Caco-2 (cell line): Measurements from ENCODE around the gene EXT2. TPM values are rescaled to one million over a fixed set of nuclear protein-coding genes. Genes with fewer than 3 reads are reported as not detected.

Experiments used
- BruUV-seq: library from RNA; stranded (reverse); fragments of 400-500 nt; replicated peaks from 2 replicates; lab custom pipeline; 2021; lab: Mats Ljungman, UMichigan
- CTCF ChIA-PET: fragments of 300-600 bp; sonication (Branson Sonifier 250); formaldehyde crosslinking; loops from one replicate; lab custom pipeline; 2022; ENCODE audit warnings: antibody characterized with exemption; lab: Charles Lee
- POLR2A ChIA-PET: fragments of 300-600 bp; sonication (Branson Sonifier 250); formaldehyde crosslinking; loops from one replicate; lab custom pipeline; 2022; ENCODE audit warnings: antibody characterized with exemption; lab: Charles Lee
- DNase-seq, 2 experiments: peaks; one replicate each; pipeline versions ENCODE4 v3.0.0 to v3.0.0-alpha.2; 2020 to 2022
- H3K27me3 ChIP-seq: replicated peaks from 2 replicates; pipeline ENCODE4 v1.6.0; 2011; ENCODE audit warnings: low read length; ENCODE audit not compliant: control insufficient read depth, insufficient read depth
- H3K36me3 ChIP-seq: 2 replicates; pipeline ENCODE4 v1.5.1; 2011; ENCODE audit warnings: low read length; ENCODE audit not compliant: control insufficient read depth, insufficient read depth
- H3K4me1 ChIP-seq: fragments of 250-450 bp; sonication (Bioruptor Pico); 2 replicates; pipeline ENCODE4 v1.5.1; 2020; ENCODE audit warnings: mild to moderate bottlenecking
- H3K4me3 ChIP-seq: 2 replicates; pipeline ENCODE4 v1.5.1; 2011; ENCODE audit warnings: low read depth, mild to moderate bottlenecking, control low read depth, low read length
- H3K9me3 ChIP-seq: fragments of 250-450 bp; sonication (Bioruptor Pico); 2 replicates; pipeline ENCODE4 v1.5.1; 2020; ENCODE audit warnings: mild to moderate bottlenecking, moderate library complexity
- H3K27ac Mint-ChIP-seq: one replicate; pipeline ENCODE4 v1.8.0; 2022; ENCODE audit warnings: mixed read lengths; ENCODE audit not compliant: unreplicated experiment
- H3K27me3 Mint-ChIP-seq: one replicate; pipeline ENCODE4 v1.8.0; 2022; ENCODE audit warnings: mixed read lengths; ENCODE audit not compliant: insufficient read depth, unreplicated experiment
- H3K36me3 Mint-ChIP-seq: one replicate; pipeline ENCODE4 v1.8.0; 2022; ENCODE audit warnings: mild to moderate bottlenecking, mixed read lengths; ENCODE audit not compliant: insufficient read depth, unreplicated experiment
- H3K4me1 Mint-ChIP-seq: one replicate; pipeline ENCODE4 v1.8.0; 2022; ENCODE audit warnings: low read depth, mixed read lengths; ENCODE audit not compliant: unreplicated experiment
- H3K4me3 Mint-ChIP-seq: one replicate; pipeline ENCODE4 v1.8.0; 2022; ENCODE audit warnings: mild to moderate bottlenecking, moderate library complexity, mixed read lengths; ENCODE audit not compliant: unreplicated experiment
- H3K9me3 Mint-ChIP-seq: one replicate; pipeline ENCODE4 v1.8.0; 2022; ENCODE audit warnings: mixed read lengths; ENCODE audit not compliant: unreplicated experiment
- intact Hi-C: fragments of 100-400 bp; cut with micrococcal nuclease; formaldehyde crosslinking; loops from one replicate; pipeline ENCODE4 v1.10.0; 2022; ENCODE audit not compliant: unreplicated experiment
- total RNA-seq: library from RNA; stranded (reverse); gene quantifications from 2 replicates; pipeline ENCODE4 v1.2.3, GENCODE V29; 2022
- TF ChIP-seq, protein P1 (sequence below), 2 experiments: fragments of 200-600 bp in 1 of 2; IDR thresholded peaks; 1 replicate in 1 of 2; 2 replicates in 1 of 2; pipeline versions ENCODE4 v1.5.1 to v1.8.0; 2011 to 2022; ENCODE audit warnings: antibody characterized with exemption in 1 of 2, control low read depth in 1 of 2, inconsistent platforms in 1 of 2, low read depth in 1 of 2, low read length in 1 of 2, mild to moderate bottlenecking in 1 of 2, moderate library complexity in 1 of 2; ENCODE audit not compliant: insufficient read depth in 1 of 2, severe bottlenecking in 1 of 2, unreplicated experiment in 1 of 2

The EXT2 gene
- total RNA-seq, 1 experiment from 2014 or later = 83.3 TPM

DNA sequence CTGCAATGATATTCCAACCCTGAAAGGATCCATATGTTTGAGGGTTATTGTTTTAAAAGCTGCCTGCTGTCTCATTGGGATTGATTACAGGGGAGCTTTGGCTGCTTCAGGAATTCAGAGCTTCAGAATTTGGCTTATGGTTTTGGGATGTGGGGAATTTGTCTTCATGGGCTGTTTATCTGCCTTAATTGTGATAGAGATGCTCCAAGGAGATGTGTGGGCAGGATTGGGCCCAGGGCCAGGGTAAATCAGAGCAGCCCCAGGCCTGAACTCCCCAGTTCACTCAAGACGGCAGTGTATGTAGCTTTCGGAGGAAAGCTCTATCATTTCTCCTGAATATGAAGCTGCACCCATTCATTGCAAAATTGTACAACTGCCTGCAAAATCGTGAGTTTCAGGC, 126.0 kb downstream of the EXT2 start:
- ChIA-PET CTCF (no interaction called here), POLR2A (no interaction called here)
- Mint-ChIP-seq H3K36me3 (peaks cover 9% of the 10 kb centered on the region), H3K27ac (peak overlapping the region; percentile 13), H3K9me3 (no peaks in the 10 kb centered on the region), H3K4me3 (no peak overlapping the region), H3K27me3 (no peaks in the 10 kb centered on the region), H3K4me1 (no peaks in the 10 kb centered on the region)
- Histone ChIP-seq H3K27me3 (no peaks in the 10 kb centered on the region), H3K36me3 (no peaks in the 10 kb centered on the region), H3K9me3 (no peaks in the 10 kb centered on the region), H3K4me3 (no peak overlapping the region), H3K4me1 (no peaks in the 10 kb centered on the region)
- intact Hi-C loops = no loop called here
- BruUV-seq = no TSS peak
- TF ChIP-seq, protein P1, sequence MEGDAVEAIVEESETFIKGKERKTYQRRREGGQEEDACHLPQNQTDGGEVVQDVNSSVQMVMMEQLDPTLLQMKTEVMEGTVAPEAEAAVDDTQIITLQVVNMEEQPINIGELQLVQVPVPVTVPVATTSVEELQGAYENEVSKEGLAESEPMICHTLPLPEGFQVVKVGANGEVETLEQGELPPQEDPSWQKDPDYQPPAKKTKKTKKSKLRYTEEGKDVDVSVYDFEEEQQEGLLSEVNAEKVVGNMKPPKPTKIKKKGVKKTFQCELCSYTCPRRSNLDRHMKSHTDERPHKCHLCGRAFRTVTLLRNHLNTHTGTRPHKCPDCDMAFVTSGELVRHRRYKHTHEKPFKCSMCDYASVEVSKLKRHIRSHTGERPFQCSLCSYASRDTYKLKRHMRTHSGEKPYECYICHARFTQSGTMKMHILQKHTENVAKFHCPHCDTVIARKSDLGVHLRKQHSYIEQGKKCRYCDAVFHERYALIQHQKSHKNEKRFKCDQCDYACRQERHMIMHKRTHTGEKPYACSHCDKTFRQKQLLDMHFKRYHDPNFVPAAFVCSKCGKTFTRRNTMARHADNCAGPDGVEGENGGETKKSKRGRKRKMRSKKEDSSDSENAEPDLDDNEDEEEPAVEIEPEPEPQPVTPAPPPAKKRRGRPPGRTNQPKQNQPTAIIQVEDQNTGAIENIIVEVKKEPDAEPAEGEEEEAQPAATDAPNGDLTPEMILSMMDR (IDR thresholded peaks at IDR 0.05; ENCODE audit: insufficient read depth in 1 of 2, low read depth in 1 of 2, low read length in 1 of 2, severe bottlenecking in 1 of 2, unreplicated experiment in 1 of 2) = no peak
- no peak for DNase-seq

DNA sequence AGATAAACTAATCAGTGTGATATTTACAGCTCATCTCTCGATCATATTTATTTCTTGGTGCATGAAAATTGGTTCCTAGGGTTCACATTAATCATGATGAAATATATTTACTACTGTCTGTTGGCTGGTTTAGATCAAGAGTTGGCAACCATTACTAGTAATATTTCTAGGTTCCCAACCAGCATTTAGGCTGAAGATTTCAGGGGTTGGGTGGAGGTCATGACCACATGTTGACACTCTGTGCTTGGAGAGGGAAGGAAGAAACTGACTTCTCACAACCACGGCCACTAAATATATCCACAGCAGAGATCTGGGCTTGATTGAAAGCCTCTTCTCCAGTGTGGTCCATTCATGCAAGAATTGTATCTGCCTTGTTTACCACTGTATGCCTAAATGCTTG, 126.5 kb downstream of the EXT2 start:
- TF ChIP-seq, protein P1 (IDR thresholded peaks at IDR 0.05; ENCODE audit: insufficient read depth in 1 of 2, low read depth in 1 of 2, low read length in 1 of 2, severe bottlenecking in 1 of 2, unreplicated experiment in 1 of 2) = no peak
- Mint-ChIP-seq H3K36me3 (peaks cover 9% of the 10 kb centered on the region), H3K9me3 (no peaks in the 10 kb centered on the region), H3K27me3 (no peaks in the 10 kb centered on the region), H3K4me3 (no peak overlapping the region), H3K4me1 (no peaks in the 10 kb centered on the region), H3K27ac (no peak overlapping the region)
- no peaks in the 10 kb centered on the region for H3K9me3 ChIP-seq
- H3K27me3 ChIP-seq = no peaks in the 10 kb centered on the region
- no TSS peak for BruUV-seq
- CTCF ChIA-PET = no interaction called here
- intact Hi-C loops = no loop called here
- DNase-seq = no peak
- H3K4me3 ChIP-seq = no peak overlapping the region
- POLR2A ChIA-PET = no interaction called here
- no peaks in the 10 kb centered on the region for H3K36me3 ChIP-seq
- no peaks in the 10 kb centered on the region for H3K4me1 ChIP-seq

DNA sequence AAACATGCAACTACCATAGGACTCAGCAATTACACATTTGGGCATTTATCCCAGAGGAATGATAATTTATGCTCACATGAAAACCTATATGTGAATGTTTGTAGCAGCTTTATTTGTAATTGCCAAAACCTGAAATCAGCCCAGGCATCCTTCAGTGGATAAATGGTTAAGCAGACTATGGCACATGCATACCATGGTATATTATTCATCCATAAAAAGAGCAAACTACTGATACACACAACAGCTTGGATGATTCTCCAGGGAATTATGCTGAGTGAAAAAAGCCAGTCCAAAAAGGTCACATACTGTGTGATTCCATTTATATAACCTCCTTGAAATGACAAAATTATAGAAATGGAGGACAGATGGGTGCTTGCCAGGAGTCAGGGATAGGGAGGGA, 127.8 kb downstream of the EXT2 start:
- Histone ChIP-seq H3K36me3 (no peaks in the 10 kb centered on the region), H3K27me3 (no peaks in the 10 kb centered on the region), H3K4me3 (no peak overlapping the region), H3K9me3 (no peaks in the 10 kb centered on the region), H3K4me1 (no peaks in the 10 kb centered on the region)
- ChIA-PET POLR2A (no interaction called here), CTCF (no interaction called here)
- DNase-seq = no peak
- no TSS peak for BruUV-seq
- Mint-ChIP-seq H3K36me3 (peaks cover 9% of the 10 kb centered on the region), H3K9me3 (no peaks in the 10 kb centered on the region), H3K4me3 (no peak overlapping the region), H3K4me1 (no peaks in the 10 kb centered on the region), H3K27me3 (no peaks in the 10 kb centered on the region), H3K27ac (no peak overlapping the region)
- TF ChIP-seq, protein P1 (IDR thresholded peaks at IDR 0.05; ENCODE audit: insufficient read depth in 1 of 2, low read depth in 1 of 2, low read length in 1 of 2, severe bottlenecking in 1 of 2, unreplicated experiment in 1 of 2) = no peak
- intact Hi-C loops = no loop called here
